ENCODE data around the gene IMP3.
"Not testable (repeated sequence)": the region's sequence is repeated elsewhere in the genome, so short reads cannot be mapped to it uniquely, and the experiment has no call there.

IMP3 gene

DNA sequence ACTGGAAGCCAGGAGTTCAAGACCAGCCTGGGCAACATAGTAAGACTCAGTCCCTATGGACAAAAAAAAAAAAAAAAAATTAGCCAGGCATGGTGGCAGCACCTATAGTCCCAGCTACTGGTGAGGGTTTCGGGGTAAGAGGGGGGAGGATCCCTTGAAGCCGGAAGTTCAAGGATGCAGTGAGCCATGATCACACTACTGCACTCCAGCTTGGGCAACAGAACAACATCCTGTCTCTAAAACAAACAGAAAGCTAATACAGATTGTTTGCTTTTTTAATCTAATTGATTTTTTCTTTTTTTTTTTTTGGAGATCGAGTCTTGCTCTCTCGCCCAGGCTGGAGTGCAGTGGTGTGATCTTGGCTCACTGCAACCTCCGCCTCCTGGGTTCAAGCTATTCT lies 1.6 kb upstream of the IMP3 start:
- H3K4me3 ChIP-seq (ENCODE audit: low read length) = no peak overlapping the region
- DNase-seq (ENCODE audit: low read depth) = no peak
- TF ChIP-seq, protein P1, sequence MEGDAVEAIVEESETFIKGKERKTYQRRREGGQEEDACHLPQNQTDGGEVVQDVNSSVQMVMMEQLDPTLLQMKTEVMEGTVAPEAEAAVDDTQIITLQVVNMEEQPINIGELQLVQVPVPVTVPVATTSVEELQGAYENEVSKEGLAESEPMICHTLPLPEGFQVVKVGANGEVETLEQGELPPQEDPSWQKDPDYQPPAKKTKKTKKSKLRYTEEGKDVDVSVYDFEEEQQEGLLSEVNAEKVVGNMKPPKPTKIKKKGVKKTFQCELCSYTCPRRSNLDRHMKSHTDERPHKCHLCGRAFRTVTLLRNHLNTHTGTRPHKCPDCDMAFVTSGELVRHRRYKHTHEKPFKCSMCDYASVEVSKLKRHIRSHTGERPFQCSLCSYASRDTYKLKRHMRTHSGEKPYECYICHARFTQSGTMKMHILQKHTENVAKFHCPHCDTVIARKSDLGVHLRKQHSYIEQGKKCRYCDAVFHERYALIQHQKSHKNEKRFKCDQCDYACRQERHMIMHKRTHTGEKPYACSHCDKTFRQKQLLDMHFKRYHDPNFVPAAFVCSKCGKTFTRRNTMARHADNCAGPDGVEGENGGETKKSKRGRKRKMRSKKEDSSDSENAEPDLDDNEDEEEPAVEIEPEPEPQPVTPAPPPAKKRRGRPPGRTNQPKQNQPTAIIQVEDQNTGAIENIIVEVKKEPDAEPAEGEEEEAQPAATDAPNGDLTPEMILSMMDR (IDR thresholded peaks at IDR 0.05; ENCODE audit: insufficient read depth, low read depth, low read length, missing control alignments) = no peak

DNA sequence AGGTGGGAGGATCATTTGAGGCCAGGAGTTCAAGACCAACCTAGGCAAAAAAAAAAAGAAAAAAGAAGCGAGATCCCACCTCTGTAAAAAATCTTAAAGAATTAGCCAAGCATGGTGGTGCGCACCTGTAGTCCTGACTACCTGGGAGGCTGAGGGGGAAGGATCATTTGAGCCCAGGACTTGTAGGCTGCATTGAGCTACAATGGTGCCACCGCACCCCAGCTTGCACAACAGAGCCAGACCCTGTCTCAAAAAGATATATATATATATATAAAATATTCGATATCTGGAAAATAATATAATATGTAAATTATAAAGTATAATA lies 1.1 kb upstream of the IMP3 start:
- DNase-seq (ENCODE audit: low read depth) = no peak
- TF ChIP-seq, protein P1 (IDR thresholded peaks at IDR 0.05; ENCODE audit: insufficient read depth, low read depth, low read length, missing control alignments) = no peak
- no peak overlapping the region for H3K4me3 ChIP-seq (ENCODE audit: low read length)

DNA sequence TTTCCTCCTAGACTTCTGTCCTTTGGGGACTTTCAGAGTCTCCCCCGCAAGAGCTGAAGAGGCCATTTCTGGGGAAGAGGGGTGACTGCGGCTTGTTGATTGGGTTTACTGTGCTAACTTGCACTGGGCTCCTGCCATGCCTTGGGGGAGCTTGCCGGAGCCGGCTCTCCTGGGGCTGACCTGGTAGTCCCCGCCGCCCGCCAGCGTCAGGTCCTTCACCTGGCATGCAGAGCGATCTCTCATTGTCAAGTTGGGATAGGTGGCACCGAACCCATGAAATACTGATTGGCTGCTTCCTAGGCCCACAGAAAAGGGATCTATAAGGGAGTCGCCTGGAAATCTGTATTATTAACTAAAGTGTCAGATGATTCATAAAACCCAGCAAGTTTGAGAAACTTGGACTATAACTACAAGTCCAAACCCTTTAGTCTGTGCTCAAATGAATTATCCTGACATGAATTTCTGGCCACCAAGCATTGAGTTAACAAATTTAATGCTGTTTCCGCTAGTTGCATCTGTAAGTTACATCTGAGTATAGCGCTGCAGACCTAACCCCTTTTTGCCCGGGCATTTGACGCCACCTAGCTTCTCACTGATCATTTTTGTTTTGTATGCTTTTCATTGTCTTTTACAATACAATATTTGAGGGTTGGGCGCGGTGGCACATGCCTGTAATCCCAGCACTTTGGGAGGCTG lies 607 bp upstream of the IMP3 start:
- TF ChIP-seq, protein P1 (IDR thresholded peaks at IDR 0.05; ENCODE audit: insufficient read depth, low read depth, low read length, missing control alignments) = peak; percentile 46
- DNase-seq (ENCODE audit: low read depth) = peak; percentile 66
- H3K4me3 ChIP-seq (ENCODE audit: low read length) = peak overlapping the region; percentile 94

DNA sequence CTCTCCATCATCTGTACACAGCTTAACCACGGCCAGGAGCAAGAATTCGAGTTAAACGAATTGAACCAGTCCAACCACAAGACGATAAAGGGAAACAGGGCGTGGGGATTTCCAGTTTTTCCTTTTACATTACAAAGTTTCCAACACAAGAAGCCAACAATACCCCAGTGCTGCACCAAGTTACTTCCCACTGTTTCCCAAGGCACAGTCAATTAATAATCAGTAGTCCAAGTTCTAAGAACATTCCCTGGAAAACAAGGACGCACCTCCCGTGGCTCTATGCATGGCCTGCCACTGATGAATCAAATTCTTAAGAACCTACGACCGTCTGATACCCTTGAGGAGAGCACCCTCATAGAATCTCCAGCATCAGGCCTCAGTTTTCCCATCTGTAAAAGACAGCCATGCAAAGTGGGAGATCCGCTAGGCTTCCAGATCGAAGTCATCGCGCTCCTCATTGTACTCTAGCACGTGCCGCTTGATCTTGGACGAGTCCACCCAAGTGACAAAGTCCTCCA lies 774 bp downstream of the IMP3 start:
- H3K4me3 ChIP-seq (ENCODE audit: low read length) = peak overlapping the region; percentile 94
- DNase-seq (ENCODE audit: low read depth) = peak; percentile 54
- TF ChIP-seq, protein P1 (IDR thresholded peaks at IDR 0.05; ENCODE audit: insufficient read depth, low read depth, low read length, missing control alignments) = no peak

DNA sequence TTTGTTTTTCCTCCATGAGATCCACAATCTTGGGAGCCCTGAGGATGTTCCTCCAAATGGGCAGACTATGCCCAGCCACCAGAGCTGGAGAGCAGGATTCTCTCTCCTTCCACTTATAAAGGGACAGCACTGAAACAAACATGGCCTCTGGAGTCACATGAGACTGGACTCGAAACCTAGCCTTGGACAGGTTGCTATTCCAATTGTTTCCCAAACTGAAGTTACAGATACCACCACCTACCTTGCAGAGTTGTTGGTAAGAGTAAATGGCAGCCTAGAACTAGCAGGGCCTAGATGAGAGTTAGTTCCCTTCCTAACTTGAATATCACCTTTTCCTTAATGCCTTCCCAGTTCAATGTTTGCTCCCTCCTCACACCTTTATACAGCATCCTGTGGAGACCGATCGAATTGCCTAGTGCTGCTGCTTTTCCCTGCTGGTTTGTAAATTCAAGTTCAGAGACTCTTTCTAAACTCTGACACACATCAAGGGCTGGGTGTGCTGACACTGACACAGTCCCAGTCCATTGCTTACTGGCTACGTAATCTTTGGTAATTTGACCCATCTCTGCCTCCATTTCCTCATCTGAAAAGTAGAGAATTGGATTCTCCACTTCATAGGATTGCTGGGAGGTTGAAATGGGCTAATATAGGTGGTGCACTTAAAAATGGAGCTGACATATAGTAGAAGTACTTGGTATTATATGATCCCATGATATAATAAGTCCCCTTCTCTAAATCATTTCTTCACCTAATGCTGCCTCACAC lies 2.6 kb downstream of the IMP3 start:
- DNase-seq (ENCODE audit: low read depth) = no peak
- H3K4me3 ChIP-seq (ENCODE audit: low read length) = no peak overlapping the region

DNA sequence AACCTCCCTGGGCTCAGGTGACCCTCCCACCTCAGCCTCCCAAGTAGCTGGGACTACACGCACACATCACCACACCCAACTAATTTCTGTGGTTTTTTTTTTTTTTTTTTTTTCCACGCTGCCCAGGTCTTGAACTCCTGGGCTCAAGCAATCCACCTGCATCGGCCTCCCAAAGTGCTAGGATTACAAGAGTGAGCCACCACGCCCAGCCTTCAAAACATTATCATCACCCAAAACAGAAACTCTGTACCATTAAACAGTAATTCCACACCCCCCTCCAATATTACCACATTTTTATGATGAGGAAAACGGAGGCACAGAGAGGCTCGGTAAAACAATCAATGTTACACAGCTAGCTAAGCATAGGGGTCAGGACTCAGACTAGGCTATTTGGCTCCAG lies 4.0 kb downstream of the IMP3 start:
- no peak for DNase-seq (ENCODE audit: low read depth)
- TF ChIP-seq, protein P1 (IDR thresholded peaks at IDR 0.05; ENCODE audit: insufficient read depth, low read depth, low read length, missing control alignments) = no peak
- no peak overlapping the region for H3K4me3 ChIP-seq (ENCODE audit: low read length)

More for the DNA sequence above, 2.6 kb downstream of the IMP3 start:
- TF ChIP-seq, protein P1 (IDR thresholded peaks at IDR 0.05; ENCODE audit: insufficient read depth, low read depth, low read length, missing control alignments) = no peak

DNA sequence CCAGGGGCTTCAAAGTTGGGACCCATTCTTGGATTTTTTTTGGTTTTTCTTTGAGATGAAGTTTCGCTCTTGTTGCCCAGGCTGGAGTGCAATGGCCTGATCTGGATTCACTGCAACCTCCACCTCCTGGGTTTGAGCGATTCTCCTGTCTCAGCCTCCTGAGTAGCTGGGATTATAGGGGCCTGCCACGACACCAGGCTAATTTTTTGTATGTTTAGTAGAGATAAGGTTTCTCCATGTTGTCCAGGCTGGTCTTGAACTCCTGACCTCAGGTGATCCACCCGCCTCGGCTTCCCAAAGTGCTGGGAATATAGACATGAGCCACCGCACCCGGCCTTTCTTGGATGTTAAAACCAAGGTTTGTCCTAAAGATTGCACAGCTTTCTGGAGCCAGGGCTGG lies 6.1 kb downstream of the IMP3 start:
- H3K4me3 ChIP-seq (ENCODE audit: low read length); DNase-seq (ENCODE audit: low read depth): not testable (repeated sequence)

Measured in epithelial cell of esophagus (primary cell).